HepG2 (cell line): Measurements from ENCODE around the gene CCDC150. TPM values are rescaled to one million over a fixed set of nuclear protein-coding genes. Genes with fewer than 3 reads are reported as not detected.

Experiments used
- ATF1 ChIP-seq: IDR thresholded peaks from 2 replicates; pipeline ENCODE4 v1.6.1; 2016; ENCODE audit warnings: mild to moderate bottlenecking, control low read depth
- ATRX ChIP-seq: sonication (generic); formaldehyde crosslinking; IDR thresholded peaks from 2 replicates; pipeline ENCODE4 v1.4.0; 2020; ENCODE audit warnings: missing genetic modification reagents, borderline replicate concordance
- BORCS8-MEF2B ChIP-seq: sonication (generic); formaldehyde crosslinking; IDR thresholded peaks from 2 replicates; pipeline ENCODE4 v1.8.0; 2022; ENCODE audit warnings: mild to moderate bottlenecking, missing genetic modification reagents
- CHD4 ChIP-seq: fragments of 200-600 bp; sonication (generic); IDR thresholded peaks from 2 replicates; pipeline ENCODE4 v1.7.0; 2017; ENCODE audit warnings: mild to moderate bottlenecking, low read length, borderline replicate concordance
- FOSL2 ChIP-seq: sonication (generic); formaldehyde crosslinking; IDR thresholded peaks from 2 replicates; pipeline ENCODE4 v1.4.0; 2020; ENCODE audit warnings: missing genetic modification reagents
- HCFC1 ChIP-seq: fragments of 150-350 bp; IDR thresholded peaks from 2 replicates; pipeline ENCODE4 v1.6.1; 2014; ENCODE audit warnings: low read depth, low read length
- HINFP ChIP-seq: sonication (generic); formaldehyde crosslinking; IDR thresholded peaks from 2 replicates; pipeline ENCODE4 v1.4.0; 2020; ENCODE audit warnings: low read depth, mild to moderate bottlenecking, missing genetic modification reagents
- KDM2A ChIP-seq: sonication (generic); formaldehyde crosslinking; IDR thresholded peaks from 2 replicates; pipeline ENCODE4 v1.4.0; 2020; ENCODE audit warnings: low read depth, missing genetic modification reagents, borderline replicate concordance
- MED13 ChIP-seq: sonication (generic); formaldehyde crosslinking; IDR thresholded peaks from 2 replicates; pipeline ENCODE4 v1.5.0; 2020; ENCODE audit warnings: missing genetic modification reagents
- RFX5 ChIP-seq: IDR thresholded peaks from 2 replicates; pipeline ENCODE4 v1.6.1; 2011; ENCODE audit warnings: low read depth, low read length, improper control_type of control experiment
- SAFB2 ChIP-seq: sonication (generic); formaldehyde crosslinking; IDR thresholded peaks from 2 replicates; pipeline ENCODE4 v1.5.1; 2020; ENCODE audit warnings: missing genetic modification reagents, low read depth, mild to moderate bottlenecking, borderline replicate concordance
- TARDBP ChIP-seq: sonication (generic); formaldehyde crosslinking; IDR thresholded peaks from 2 replicates; pipeline ENCODE4 v1.8.0; 2022; ENCODE audit warnings: mild to moderate bottlenecking, missing genetic modification reagents
- ZFAT ChIP-seq: sonication (generic); formaldehyde crosslinking; conservative IDR thresholded peaks from 2 replicates; pipeline ENCODE4 v1.8.1; 2023; ENCODE audit warnings: missing genetic modification reagents, inconsistent platforms
- ZFP1 ChIP-seq: IDR thresholded peaks from 2 replicates; pipeline ENCODE4 v1.6.1; 2016
- ZNF18 ChIP-seq: sonication (generic); formaldehyde crosslinking; IDR thresholded peaks from 2 replicates; pipeline ENCODE4 v1.8.0; 2022; ENCODE audit warnings: mild to moderate bottlenecking, missing genetic modification reagents; ENCODE audit not compliant: insufficient replicate concordance
- ZNF335 ChIP-seq: sonication (generic); formaldehyde crosslinking; IDR thresholded peaks from 2 replicates; pipeline ENCODE4 v1.4.0; 2020; ENCODE audit warnings: missing genetic modification reagents
- ZNF546 ChIP-seq: sonication (generic); formaldehyde crosslinking; conservative IDR thresholded peaks from 2 replicates; pipeline ENCODE4 v1.8.1; 2023; ENCODE audit warnings: mild to moderate bottlenecking, missing genetic modification reagents
- ZNF577 ChIP-seq: sonication (generic); formaldehyde crosslinking; IDR thresholded peaks from 2 replicates; pipeline ENCODE4 v1.4.0; 2020; ENCODE audit warnings: mild to moderate bottlenecking, low read depth, missing genetic modification reagents, borderline replicate concordance
- ZNF678 ChIP-seq: sonication (generic); formaldehyde crosslinking; IDR thresholded peaks from 2 replicates; pipeline ENCODE4 v1.4.0; 2020; ENCODE audit warnings: mild to moderate bottlenecking, missing genetic modification reagents
- ZNF772 ChIP-seq: sonication (generic); formaldehyde crosslinking; IDR thresholded peaks from 2 replicates; pipeline ENCODE4 v1.5.0; 2020; ENCODE audit warnings: mild to moderate bottlenecking, missing genetic modification reagents
- ZNF781 ChIP-seq: sonication (generic); formaldehyde crosslinking; IDR thresholded peaks from 2 replicates; pipeline ENCODE4 v1.5.1; 2020; ENCODE audit warnings: borderline replicate concordance, mild to moderate bottlenecking, missing genetic modification reagents; ENCODE audit errors: not compliant biosample characterization
- polyA plus RNA-seq, 8 experiments: library from polyadenylated mRNA; depleted of rRNA in 3 of 8; stranded (reverse) in 7 of 8; unstranded in 1 of 8; fragments of >200 nt; fragmentation: Illumina TruSeq in 4 of 8; extraction: Trizol in 4 of 8; gene quantifications; 2 replicates each; pipeline versions ENCODE4 v1.2.1 to v1.2.3, GENCODE V29; 2011 to 2016; ENCODE audit warnings: low read depth in 4 of 8, missing spikeins in 1 of 8, mixed read lengths in 1 of 8; ENCODE audit not compliant: insufficient read depth in 1 of 8
- total RNA-seq, 5 experiments: library from RNA; depleted of rRNA; stranded (reverse); fragments of >200 nt; fragmentation: Illumina TruSeq; extraction: Trizol; gene quantifications; 2 replicates each; pipeline ENCODE4 v1.2.3, GENCODE V29; 2016; ENCODE audit warnings: low read depth in 1 of 5
- TF ChIP-seq, protein P1 (sequence below): sonication (generic); formaldehyde crosslinking; IDR thresholded peaks from 2 replicates; pipeline ENCODE4 v1.4.0; 2020; ENCODE audit warnings: missing genetic modification reagents, mild to moderate bottlenecking, borderline replicate concordance
- TF ChIP-seq, protein P2 (sequence below): sonication (generic); formaldehyde crosslinking; IDR thresholded peaks from 2 replicates; pipeline ENCODE4 v1.4.0; 2020; ENCODE audit warnings: missing genetic modification reagents

CCDC150 gene
- total and polyA plus RNA-seq, 2 of the 13 experiments (the other 11 are each of a cell fraction or from before 2014, with no cell fraction given), result 14.9 to 32.6 TPM

DNA sequence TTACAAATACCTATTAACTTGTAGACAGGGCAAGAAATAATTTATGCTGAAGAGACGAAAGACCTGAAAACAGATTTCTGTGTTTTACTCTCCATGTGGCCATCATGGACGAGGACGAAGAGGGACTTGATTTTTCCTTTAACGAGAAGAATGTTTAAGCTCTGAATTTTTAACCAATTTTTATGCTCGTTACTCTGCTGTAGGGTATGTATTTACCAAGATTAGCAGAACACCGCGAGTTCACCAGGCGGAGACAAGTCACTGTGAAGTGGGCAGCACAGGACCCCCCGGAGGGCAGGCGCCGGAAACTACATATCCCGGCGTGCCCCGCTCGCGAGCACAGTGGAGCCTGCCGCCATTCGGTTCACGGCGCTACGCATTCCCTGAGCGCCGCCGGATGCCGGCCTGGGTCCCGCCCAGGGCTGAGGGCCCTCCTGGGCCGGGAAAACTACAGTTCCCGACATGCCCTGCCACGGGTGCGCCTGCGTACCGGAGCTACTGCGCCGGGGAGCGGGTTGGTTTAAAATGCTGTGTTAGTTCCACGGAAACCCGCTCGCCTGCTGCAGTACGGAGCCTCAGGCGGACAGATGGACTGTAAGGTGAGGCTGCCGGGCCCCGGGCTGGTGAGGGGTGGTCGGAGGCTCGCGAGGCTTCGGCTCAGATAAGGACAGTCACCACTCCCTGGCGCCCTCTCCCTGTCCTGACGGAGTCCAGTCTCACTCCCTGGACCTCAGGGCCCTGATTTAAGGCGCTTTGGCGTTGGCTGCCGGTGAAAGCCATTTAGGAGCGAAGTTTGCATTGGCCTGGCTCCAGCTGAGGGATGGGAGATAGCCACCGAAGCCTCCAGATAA, at the start of gene CCDC150 (continued):
- peak; percentile 54 for TF ChIP-seq FOSL2 (CRISPR knock-in tag)
- TF ChIP-seq ZFP1, result peak; percentile 64; the same call in 1 of the 2 replicates
- no peak for TF ChIP-seq MED13
- TF ChIP-seq RFX5, result 0 out of 2 replicates have a peak, but pooled peaks have one; percentile 15
- peak; percentile 90 for TF ChIP-seq ZNF781 (CRISPR knock-in tag)
- no peak for TF ChIP-seq ZNF577 (CRISPR knock-in tag)
- TF ChIP-seq, protein P1, sequence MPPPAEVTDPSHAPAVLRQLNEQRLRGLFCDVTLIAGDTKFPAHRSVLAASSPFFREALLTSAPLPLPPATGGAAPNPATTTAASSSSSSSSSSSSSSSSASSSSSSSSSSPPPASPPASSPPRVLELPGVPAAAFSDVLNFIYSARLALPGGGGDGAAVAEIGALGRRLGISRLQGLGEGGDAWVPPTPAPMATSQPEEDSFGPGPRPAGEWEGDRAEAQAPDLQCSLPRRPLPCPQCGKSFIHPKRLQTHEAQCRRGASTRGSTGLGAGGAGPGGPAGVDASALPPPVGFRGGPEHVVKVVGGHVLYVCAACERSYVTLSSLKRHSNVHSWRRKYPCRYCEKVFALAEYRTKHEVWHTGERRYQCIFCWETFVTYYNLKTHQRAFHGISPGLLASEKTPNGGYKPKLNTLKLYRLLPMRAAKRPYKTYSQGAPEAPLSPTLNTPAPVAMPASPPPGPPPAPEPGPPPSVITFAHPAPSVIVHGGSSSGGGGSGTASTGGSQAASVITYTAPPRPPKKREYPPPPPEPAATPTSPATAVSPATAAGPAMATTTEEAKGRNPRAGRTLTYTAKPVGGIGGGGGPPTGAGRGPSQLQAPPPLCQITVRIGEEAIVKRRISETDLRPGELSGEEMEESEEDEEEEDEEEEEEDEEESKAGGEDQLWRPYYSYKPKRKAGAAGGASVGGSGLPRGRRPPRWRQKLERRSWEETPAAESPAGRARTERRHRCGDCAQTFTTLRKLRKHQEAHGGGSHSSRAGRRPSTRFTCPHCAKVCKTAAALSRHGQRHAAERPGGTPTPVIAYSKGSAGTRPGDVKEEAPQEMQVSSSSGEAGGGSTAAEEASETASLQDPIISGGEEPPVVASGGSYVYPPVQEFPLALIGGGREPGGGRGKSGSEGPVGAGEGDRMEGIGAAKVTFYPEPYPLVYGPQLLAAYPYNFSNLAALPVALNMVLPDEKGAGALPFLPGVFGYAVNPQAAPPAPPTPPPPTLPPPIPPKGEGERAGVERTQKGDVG (CRISPR knock-in tag), result peak; percentile 92; the same call in 1 of the 2 replicates
- TF ChIP-seq ZNF546 (CRISPR knock-in tag), result peak; percentile 94
- TF ChIP-seq HINFP (CRISPR knock-in tag), result peak; percentile 77; the same call in 1 of the 2 replicates
- peak; percentile 95 for TF ChIP-seq ZNF335 (CRISPR knock-in tag)
- TF ChIP-seq, protein P2, sequence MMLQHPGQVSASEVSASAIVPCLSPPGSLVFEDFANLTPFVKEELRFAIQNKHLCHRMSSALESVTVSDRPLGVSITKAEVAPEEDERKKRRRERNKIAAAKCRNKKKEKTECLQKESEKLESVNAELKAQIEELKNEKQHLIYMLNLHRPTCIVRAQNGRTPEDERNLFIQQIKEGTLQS (CRISPR knock-in tag), result peak; percentile 47
- TF ChIP-seq ZFAT (CRISPR knock-in tag), result no peak; the same call in 1 of the 2 replicates
- peak; percentile 95 for TF ChIP-seq KDM2A
- TF ChIP-seq ZNF18 (CRISPR knock-in tag), result peak; percentile 76
- TF ChIP-seq ZNF772 (CRISPR knock-in tag), result peak; percentile 95
- peak; percentile 33; the same call in 1 of the 2 replicates for TF ChIP-seq SAFB2 (CRISPR knock-in tag)
- TF ChIP-seq ZNF678 (CRISPR knock-in tag), result peak; percentile 48; the same call in 1 of the 2 replicates
- peak; percentile 97 for TF ChIP-seq TARDBP (CRISPR knock-in tag)
- peak; percentile 95 for TF ChIP-seq ATF1 (CRISPR knock-in tag)
- TF ChIP-seq ATRX, result no peak
- peak; percentile 99 for TF ChIP-seq HCFC1
- TF ChIP-seq BORCS8-MEF2B (CRISPR knock-in tag), result peak; percentile 98
- TF ChIP-seq CHD4, result no peak
